Fibroblast of lung (primary cell): ENCODE data around the gene TXNIP. TPM values are rescaled to one million over a fixed set of nuclear protein-coding genes. Genes with fewer than 3 reads are reported as not detected.

Experiments used
- DNase-seq, 2 donors: peaks; one replicate each; pipeline versions ENCODE4 v3.0.0 to v3.0.0-alpha.2; 2010; ENCODE audit warnings: low read depth in 2 of 2
- H2AFZ ChIP-seq: 2 replicates; pipeline ENCODE4 v1.5.1; 2012; ENCODE audit warnings: low read length, control low read depth, inconsistent platforms
- H3K27ac ChIP-seq: 2 replicates; pipeline ENCODE4 v1.5.1; 2011; ENCODE audit warnings: low read length, control low read depth; ENCODE audit not compliant: insufficient read depth
- H3K27me3 ChIP-seq: 2 replicates; pipeline ENCODE4 v1.5.1; 2011; ENCODE audit warnings: mild to moderate bottlenecking, low read length; ENCODE audit not compliant: control insufficient read depth, insufficient read depth
- H3K36me3 ChIP-seq: 2 replicates; pipeline ENCODE4 v1.5.1; 2011; ENCODE audit warnings: low read length; ENCODE audit not compliant: control insufficient read depth, insufficient read depth
- H3K4me1 ChIP-seq: 2 replicates; pipeline ENCODE4 v1.5.1; 2011; ENCODE audit warnings: low read length; ENCODE audit not compliant: control insufficient read depth, insufficient read depth; ENCODE audit errors: extremely low read depth
- H3K4me2 ChIP-seq: 2 replicates; pipeline ENCODE4 v1.5.1; 2011; ENCODE audit warnings: low read length, control low read depth; ENCODE audit not compliant: insufficient read depth; ENCODE audit errors: extremely low read depth
- H3K4me3 ChIP-seq, 4 experiments: fragments of 200-600 bp in 1 of 4; sonication (generic) in 1 of 4; replicated peaks in 1 of 4; 2 replicates each; pipeline ENCODE4 v1.5.1; 2011 to 2016; ENCODE audit warnings: low read length in 4 of 4, low read depth in 3 of 4, mild to moderate bottlenecking in 3 of 4, control low read depth in 2 of 4, inconsistent platforms in 1 of 4, mixed read lengths in 1 of 4; ENCODE audit not compliant: insufficient read depth in 1 of 4; ENCODE audit errors: control extremely low read depth in 1 of 4
- H3K79me2 ChIP-seq: 2 replicates; pipeline ENCODE4 v1.5.1; 2012; ENCODE audit warnings: mild to moderate bottlenecking, low read length, inconsistent platforms; ENCODE audit not compliant: control insufficient read depth, insufficient read depth
- H3K9ac ChIP-seq: 2 replicates; pipeline ENCODE4 v1.5.1; 2011; ENCODE audit warnings: mild to moderate bottlenecking, low read length, control low read depth; ENCODE audit not compliant: insufficient read depth
- H3K9me3 ChIP-seq: 2 replicates; pipeline ENCODE4 v1.5.1; 2012; ENCODE audit warnings: low read depth, low read length; ENCODE audit not compliant: control insufficient read depth, insufficient read depth
- H4K20me1 ChIP-seq: 2 replicates; pipeline ENCODE4 v1.5.1; 2011; ENCODE audit warnings: low read length; ENCODE audit not compliant: control insufficient read depth, insufficient read depth; ENCODE audit errors: extremely low read depth
- EZH2 ChIP-seq: IDR thresholded peaks from 2 replicates; pipeline ENCODE4 v1.5.1; 2012; ENCODE audit warnings: low read length, control low read depth, mild to moderate bottlenecking; ENCODE audit errors: missing control alignments
- polyA minus RNA-seq: library from RNA; depleted of rRNA, polyadenylated mRNA; stranded (reverse); fragments of >200 nt; gene quantifications from 2 replicates; pipeline ENCODE4 v1.2.3, GENCODE V29; 2011; ENCODE audit warnings: low replicate concordance
- polyA plus RNA-seq, 2 donors: library from polyadenylated mRNA; depleted of rRNA in 1 of 2; stranded (reverse) in 1 of 2; unstranded in 1 of 2; fragments of >200 nt; gene quantifications; 2 replicates each; pipeline ENCODE4 v1.2.1, GENCODE V29; 2011 to 2012; ENCODE audit warnings: missing spikeins in 1 of 2
- total RNA-seq: library from RNA; depleted of rRNA; stranded (reverse); fragments of >200 nt; gene quantifications from 2 replicates; pipeline ENCODE4 v1.2.1, GENCODE V29; 2014
- TF ChIP-seq, protein P1 (sequence below), 2 donors: IDR thresholded peaks in 1 of 2; conservative IDR thresholded peaks in 1 of 2; 1 replicate in 1 of 2; 2 replicates in 1 of 2; pipeline ENCODE4 v1.5.1; 2011 to 2012; ENCODE audit warnings: low read length in 2 of 2, control low read depth in 1 of 2, inconsistent platforms in 1 of 2, low read depth in 1 of 2, mild to moderate bottlenecking in 1 of 2

The TXNIP gene
- 361 and 773 TPM in 2 replicates for total RNA-seq
- 61.1 and 204 TPM in 2 replicates for polyA plus RNA-seq
- 27.5 and 83.7 TPM in 2 replicates for polyA plus RNA-seq (2012)
- 82.9 and 185 TPM in 2 replicates for polyA minus RNA-seq

GRCh38 chr1:145996433-145997015 lies at the start of gene TXNIP:
Gene TXNIP, minus strand, starts transcription at chr1:145996579. Its CDS starts 313 bp downstream, at chr1:145996266.
- H2AFZ ChIP-seq, result peak within 1 kb of the TSS; percentile 73
- peaks cover 4% of the 10 kb centered on the region for H3K36me3 ChIP-seq
- H3K4me2 ChIP-seq, result peak within 1 kb of the TSS; percentile 94
- H3K27me3 ChIP-seq, result no peaks in the 10 kb centered on the region
- peak within 1 kb of the TSS; percentile 73 for H3K27ac ChIP-seq
- H3K9ac ChIP-seq, result peak within 1 kb of the TSS; percentile 59
- peaks cover 17% of the 10 kb centered on the region for H3K79me2 ChIP-seq
- DNase-seq, result peak; percentile 97 to 99
- H4K20me1 ChIP-seq, result no peaks in the 10 kb centered on the region
- H3K4me3 ChIP-seq, result peak within 1 kb of the TSS; percentile 68 to 98 (median 75)
- no peak for TF ChIP-seq EZH2
- TF ChIP-seq, protein P1, sequence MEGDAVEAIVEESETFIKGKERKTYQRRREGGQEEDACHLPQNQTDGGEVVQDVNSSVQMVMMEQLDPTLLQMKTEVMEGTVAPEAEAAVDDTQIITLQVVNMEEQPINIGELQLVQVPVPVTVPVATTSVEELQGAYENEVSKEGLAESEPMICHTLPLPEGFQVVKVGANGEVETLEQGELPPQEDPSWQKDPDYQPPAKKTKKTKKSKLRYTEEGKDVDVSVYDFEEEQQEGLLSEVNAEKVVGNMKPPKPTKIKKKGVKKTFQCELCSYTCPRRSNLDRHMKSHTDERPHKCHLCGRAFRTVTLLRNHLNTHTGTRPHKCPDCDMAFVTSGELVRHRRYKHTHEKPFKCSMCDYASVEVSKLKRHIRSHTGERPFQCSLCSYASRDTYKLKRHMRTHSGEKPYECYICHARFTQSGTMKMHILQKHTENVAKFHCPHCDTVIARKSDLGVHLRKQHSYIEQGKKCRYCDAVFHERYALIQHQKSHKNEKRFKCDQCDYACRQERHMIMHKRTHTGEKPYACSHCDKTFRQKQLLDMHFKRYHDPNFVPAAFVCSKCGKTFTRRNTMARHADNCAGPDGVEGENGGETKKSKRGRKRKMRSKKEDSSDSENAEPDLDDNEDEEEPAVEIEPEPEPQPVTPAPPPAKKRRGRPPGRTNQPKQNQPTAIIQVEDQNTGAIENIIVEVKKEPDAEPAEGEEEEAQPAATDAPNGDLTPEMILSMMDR (conservative IDR thresholded peaks at IDR 0.05 in 1 of 2, IDR thresholded peaks at IDR 0.05 in 1 of 2; ENCODE audit: low read depth in 1 of 2, low read length in 2 of 2), result no peak
- no peaks in the 10 kb centered on the region for H3K9me3 ChIP-seq
- peaks cover 10% of the 10 kb centered on the region for H3K4me1 ChIP-seq

- Histone ChIP-seq H3K4me1 (peaks cover 6% of the 10 kb centered on the region), H3K9me3 (no peaks in the 10 kb centered on the region), H2AFZ (no peak overlapping the region), H3K4me3 (peak overlapping the region in 1 of 4 experiments; percentile 62), H3K27me3 (no peaks in the 10 kb centered on the region), H3K36me3 (no peaks in the 10 kb centered on the region), H3K9ac (no peak overlapping the region), H4K20me1 (no peaks in the 10 kb centered on the region), H3K27ac (no peak overlapping the region), H3K79me2 (no peaks in the 10 kb centered on the region), H3K4me2 (peak overlapping the region; percentile 48)
- DNase-seq, result no peak
- TF ChIP-seq, protein P1 (conservative IDR thresholded peaks at IDR 0.05 in 1 of 2, IDR thresholded peaks at IDR 0.05 in 1 of 2; ENCODE audit: low read depth in 1 of 2, low read length in 2 of 2), result no peak
Measured at GRCh38 chr1:146039844-146040194, 43.4 kb upstream of the TXNIP start.

GRCh38 chr1:146036965-146037646 lies 40.7 kb upstream of the TXNIP start:
- Histone ChIP-seq H3K4me1 (peaks cover 6% of the 10 kb centered on the region), H3K27ac (peak overlapping the region; percentile 47), H3K9me3 (no peaks in the 10 kb centered on the region), H2AFZ (peak overlapping the region; percentile 88), H4K20me1 (no peaks in the 10 kb centered on the region), H3K79me2 (no peaks in the 10 kb centered on the region), H3K27me3 (no peaks in the 10 kb centered on the region), H3K36me3 (no peaks in the 10 kb centered on the region), H3K4me2 (peak overlapping the region; percentile 80), H3K4me3 (peak overlapping the region; percentile 62 to 98 (median 74)), H3K9ac (peak overlapping the region; percentile 48)
- no peak for TF ChIP-seq EZH2
- TF ChIP-seq, protein P1 (conservative IDR thresholded peaks at IDR 0.05 in 1 of 2, IDR thresholded peaks at IDR 0.05 in 1 of 2; ENCODE audit: low read depth in 1 of 2, low read length in 2 of 2), result no peak
- DNase-seq, result peak; percentile 80 to 94
